ENCODE data around the gene CAPZA2. TPM values are rescaled to one million over a fixed set of nuclear protein-coding genes. Genes with fewer than 3 reads are reported as not detected.

CAPZA2 gene
- total and polyA plus RNA-seq, 9 of the 15 experiments (the other 6 are each of a cell fraction or from before 2014, with no cell fraction given) = 67.0 to 524 (median 176) TPM

GRCh38 chr7:116942504-116942903 is 80.1 kb downstream of the CAPZA2 start (continued):
- TF ChIP-seq FOXO4 (CRISPR knock-in tag; IDR thresholded peaks at IDR 0.05) = no peak
- no peak for TF ChIP-seq HNRNPH1 (optimal IDR thresholded peaks at IDR 0.05; ENCODE audit: low read depth, low read length)
- TF ChIP-seq TAF7 (tag; IDR thresholded peaks at IDR 0.05) = no peak
- peak in 1 of 3 experiments; percentile 10 for TF ChIP-seq YY1 (IDR thresholded peaks at IDR 0.05; ENCODE audit: borderline replicate concordance in 1 of 3, control insufficient read depth in 1 of 3, extremely low read depth in 1 of 3, insufficient read depth in 3 of 3, insufficient read length in 1 of 3, insufficient replicate concordance in 2 of 3, low read depth in 1 of 3, low read length in 2 of 3)
- peak; percentile 52 for TF ChIP-seq C11orf30 (IDR thresholded peaks at IDR 0.05; ENCODE audit: low read depth)
- TF ChIP-seq, protein P1, sequence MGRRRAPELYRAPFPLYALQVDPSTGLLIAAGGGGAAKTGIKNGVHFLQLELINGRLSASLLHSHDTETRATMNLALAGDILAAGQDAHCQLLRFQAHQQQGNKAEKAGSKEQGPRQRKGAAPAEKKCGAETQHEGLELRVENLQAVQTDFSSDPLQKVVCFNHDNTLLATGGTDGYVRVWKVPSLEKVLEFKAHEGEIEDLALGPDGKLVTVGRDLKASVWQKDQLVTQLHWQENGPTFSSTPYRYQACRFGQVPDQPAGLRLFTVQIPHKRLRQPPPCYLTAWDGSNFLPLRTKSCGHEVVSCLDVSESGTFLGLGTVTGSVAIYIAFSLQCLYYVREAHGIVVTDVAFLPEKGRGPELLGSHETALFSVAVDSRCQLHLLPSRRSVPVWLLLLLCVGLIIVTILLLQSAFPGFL (CRISPR knock-in tag; IDR thresholded peaks at IDR 0.05) = peak; percentile 72; the same call in 1 of the 2 replicates
- TF ChIP-seq MAFG (tag; conservative IDR thresholded peaks at IDR 0.05) = 0 out of 2 replicates have a peak, but pooled peaks have one; percentile 10
- peak; percentile 64; the same call in 1 of the 2 replicates for TF ChIP-seq NFE2 (IDR thresholded peaks at IDR 0.05; ENCODE audit: low read depth)
- peak in 1 of 2 experiments; percentile 71; a peak in 1 of 4 replicates for TF ChIP-seq MLLT1 (IDR thresholded peaks at IDR 0.05)

Data from K562 (cell line).